Gastroesophageal sphincter (tissue), 3 donors: Measurements from ENCODE around the gene FAM20A.

Source experiments
- EP300 ChIP-seq: sonication (generic); formaldehyde crosslinking; IDR thresholded peaks from one replicate; pipeline ENCODE4 v1.6.1; 2017; ENCODE audit warnings: antibody characterized with exemption, mild to moderate bottlenecking
- POLR2A ChIP-seq, 2 donors: fragments of 450-650 bp; IDR thresholded peaks; one replicate each; pipeline ENCODE4 v1.6.1; 2017; ENCODE audit warnings: antibody characterized with exemption in 2 of 2, mild to moderate bottlenecking in 2 of 2, moderate library complexity in 1 of 2
- TF ChIP-seq, protein P1 (sequence below), 4 experiments: fragments of 200-600 bp in 2 of 4; fragments of 450-650 bp in 2 of 4; sonication (generic) in 1 of 4; IDR thresholded peaks; one replicate each; pipeline ENCODE4 v1.5.1; 2017 to 2019; ENCODE audit warnings: antibody characterized with exemption in 4 of 4, mild to moderate bottlenecking in 2 of 4, moderate library complexity in 2 of 4

DNA sequence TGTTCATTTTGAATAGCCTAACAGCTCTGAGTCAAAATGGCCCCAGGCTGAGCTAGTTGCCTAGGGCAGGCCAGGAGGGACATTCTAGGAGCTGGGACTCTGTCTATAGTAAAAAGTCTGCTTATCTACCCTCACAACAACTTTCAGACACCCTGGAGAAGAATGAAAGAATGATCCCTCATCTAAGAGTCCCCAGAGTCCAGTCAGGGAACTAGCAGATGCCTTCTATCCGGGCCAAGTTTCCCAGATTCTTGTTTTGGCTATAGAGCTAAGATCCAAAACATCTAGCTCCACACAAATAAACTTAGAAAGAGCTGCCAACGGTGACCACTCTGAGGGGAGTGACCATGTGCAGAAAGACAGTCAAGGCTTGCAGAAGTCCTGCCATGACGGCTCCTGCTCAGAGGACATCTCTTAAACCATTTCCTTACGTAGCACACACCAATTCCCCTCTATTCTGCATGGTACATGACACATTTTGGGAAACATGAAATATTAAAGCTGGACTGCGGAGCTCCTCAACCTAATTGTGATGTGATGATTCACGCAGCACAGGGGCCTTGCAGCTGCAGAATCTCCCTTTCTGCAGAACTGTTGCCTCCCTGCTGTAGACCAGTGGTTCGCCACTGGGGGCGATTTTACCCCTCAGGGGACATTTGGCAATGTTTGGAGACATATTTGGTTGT, 24.2 kb downstream of the FAM20A start:
- TF ChIP-seq, protein P1, sequence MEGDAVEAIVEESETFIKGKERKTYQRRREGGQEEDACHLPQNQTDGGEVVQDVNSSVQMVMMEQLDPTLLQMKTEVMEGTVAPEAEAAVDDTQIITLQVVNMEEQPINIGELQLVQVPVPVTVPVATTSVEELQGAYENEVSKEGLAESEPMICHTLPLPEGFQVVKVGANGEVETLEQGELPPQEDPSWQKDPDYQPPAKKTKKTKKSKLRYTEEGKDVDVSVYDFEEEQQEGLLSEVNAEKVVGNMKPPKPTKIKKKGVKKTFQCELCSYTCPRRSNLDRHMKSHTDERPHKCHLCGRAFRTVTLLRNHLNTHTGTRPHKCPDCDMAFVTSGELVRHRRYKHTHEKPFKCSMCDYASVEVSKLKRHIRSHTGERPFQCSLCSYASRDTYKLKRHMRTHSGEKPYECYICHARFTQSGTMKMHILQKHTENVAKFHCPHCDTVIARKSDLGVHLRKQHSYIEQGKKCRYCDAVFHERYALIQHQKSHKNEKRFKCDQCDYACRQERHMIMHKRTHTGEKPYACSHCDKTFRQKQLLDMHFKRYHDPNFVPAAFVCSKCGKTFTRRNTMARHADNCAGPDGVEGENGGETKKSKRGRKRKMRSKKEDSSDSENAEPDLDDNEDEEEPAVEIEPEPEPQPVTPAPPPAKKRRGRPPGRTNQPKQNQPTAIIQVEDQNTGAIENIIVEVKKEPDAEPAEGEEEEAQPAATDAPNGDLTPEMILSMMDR (IDR thresholded peaks at IDR 0.05), result no peak
- TF ChIP-seq POLR2A (IDR thresholded peaks at IDR 0.05) (no peak), EP300 (no peak)
